ENCODE results near the gene LRRC3.

Gene LRRC3

DNA sequence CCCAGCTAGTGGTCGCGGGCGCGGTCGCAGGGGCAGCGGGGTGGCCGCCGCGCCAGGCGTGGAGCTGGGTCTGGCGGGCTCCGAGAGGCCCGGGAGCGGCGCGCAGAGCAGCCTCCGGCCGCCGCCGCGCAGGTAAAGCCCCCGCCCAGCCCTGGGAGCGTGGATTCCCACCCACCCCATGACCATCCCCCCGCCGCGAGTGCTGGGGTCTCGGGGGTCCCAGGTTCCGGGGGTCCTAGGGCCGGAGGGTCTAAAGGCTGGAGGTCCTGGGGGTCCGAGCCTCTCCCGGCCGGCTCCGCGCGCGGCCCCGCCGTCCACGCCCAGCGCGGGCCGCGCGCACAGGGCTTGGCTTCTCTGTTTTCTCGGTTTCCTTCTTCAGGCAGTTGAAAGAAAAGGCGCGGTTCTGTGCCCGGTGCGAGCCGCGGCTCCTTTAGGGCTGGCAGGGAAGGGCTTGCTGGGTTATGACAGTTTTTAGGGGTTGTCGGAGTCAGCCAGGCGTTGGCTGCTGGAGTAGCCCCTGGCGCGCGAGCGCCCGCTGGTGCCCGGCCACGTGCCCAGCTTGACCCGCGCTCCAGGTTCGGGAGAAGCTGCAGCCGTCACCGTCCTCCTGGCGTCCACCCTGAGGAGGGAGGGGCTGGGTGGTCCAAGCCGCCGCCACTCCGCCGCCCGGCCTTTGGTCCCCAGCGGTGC is 359 bp downstream of the LRRC3 start:
- TF ChIP-seq, protein P1, sequence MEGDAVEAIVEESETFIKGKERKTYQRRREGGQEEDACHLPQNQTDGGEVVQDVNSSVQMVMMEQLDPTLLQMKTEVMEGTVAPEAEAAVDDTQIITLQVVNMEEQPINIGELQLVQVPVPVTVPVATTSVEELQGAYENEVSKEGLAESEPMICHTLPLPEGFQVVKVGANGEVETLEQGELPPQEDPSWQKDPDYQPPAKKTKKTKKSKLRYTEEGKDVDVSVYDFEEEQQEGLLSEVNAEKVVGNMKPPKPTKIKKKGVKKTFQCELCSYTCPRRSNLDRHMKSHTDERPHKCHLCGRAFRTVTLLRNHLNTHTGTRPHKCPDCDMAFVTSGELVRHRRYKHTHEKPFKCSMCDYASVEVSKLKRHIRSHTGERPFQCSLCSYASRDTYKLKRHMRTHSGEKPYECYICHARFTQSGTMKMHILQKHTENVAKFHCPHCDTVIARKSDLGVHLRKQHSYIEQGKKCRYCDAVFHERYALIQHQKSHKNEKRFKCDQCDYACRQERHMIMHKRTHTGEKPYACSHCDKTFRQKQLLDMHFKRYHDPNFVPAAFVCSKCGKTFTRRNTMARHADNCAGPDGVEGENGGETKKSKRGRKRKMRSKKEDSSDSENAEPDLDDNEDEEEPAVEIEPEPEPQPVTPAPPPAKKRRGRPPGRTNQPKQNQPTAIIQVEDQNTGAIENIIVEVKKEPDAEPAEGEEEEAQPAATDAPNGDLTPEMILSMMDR (IDR thresholded peaks at IDR 0.05; ENCODE audit: insufficient read depth, low read depth, low read length, missing control alignments): no peak
- peak; percentile 2 for DNase-seq (ENCODE audit: low read depth)
- H3K4me3 ChIP-seq (ENCODE audit: low read length): peak overlapping the region; percentile 23

DNA sequence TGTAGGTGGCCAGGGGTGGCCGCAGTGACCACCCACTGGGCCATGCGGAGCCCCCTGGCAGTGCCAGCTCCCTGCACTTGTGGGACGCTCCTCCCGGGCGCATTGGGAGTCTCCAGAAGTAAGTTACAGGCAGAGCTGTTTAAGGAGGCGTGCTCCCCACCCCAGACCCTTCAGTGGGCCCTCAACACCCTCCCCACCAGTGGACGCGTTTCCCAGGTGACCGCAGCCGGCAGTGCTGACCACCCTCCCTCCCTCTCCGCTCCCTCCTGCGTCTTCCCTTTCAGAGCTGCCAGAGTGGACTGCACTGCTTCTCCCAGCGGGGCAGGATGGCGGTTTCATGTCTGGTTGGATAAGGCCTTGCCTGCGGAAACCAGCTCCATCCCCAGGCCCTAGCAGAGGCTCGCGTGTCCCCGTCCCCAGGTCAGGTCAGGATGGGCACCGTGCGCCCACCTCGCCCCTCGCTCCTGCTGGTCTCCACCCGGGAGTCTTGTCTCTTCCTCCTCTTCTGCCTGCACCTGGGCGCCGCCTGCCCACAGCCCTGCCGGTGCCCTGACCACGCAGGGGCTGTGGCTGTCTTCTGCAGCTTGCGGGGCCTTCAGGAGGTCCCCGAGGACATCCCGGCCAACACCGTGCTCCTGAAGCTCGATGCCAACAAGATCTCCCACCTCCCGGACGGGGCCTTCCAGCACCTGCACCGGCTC is 1.1 kb downstream of the LRRC3 start:
- DNase-seq (ENCODE audit: low read depth): no peak
- TF ChIP-seq, protein P1 (IDR thresholded peaks at IDR 0.05; ENCODE audit: insufficient read depth, low read depth, low read length, missing control alignments): no peak
- no peak overlapping the region for H3K4me3 ChIP-seq (ENCODE audit: low read length)

- H3K4me3 ChIP-seq (ENCODE audit: low read length): no peak overlapping the region
- TF ChIP-seq, protein P1 (IDR thresholded peaks at IDR 0.05; ENCODE audit: insufficient read depth, low read depth, low read length, missing control alignments): no peak
- no peak for DNase-seq (ENCODE audit: low read depth)
These were observed 1.8 kb downstream of the LRRC3 start for GRCh38 chr21:44456915-44457736.

- TF ChIP-seq, protein P1 (IDR thresholded peaks at IDR 0.05; ENCODE audit: insufficient read depth, low read depth, low read length, missing control alignments): no peak
- no peak overlapping the region for H3K4me3 ChIP-seq (ENCODE audit: low read length)
- no peak for DNase-seq (ENCODE audit: low read depth)
These were observed 3.8 kb downstream of the LRRC3 start for GRCh38 chr21:44458971-44459711.

DNA sequence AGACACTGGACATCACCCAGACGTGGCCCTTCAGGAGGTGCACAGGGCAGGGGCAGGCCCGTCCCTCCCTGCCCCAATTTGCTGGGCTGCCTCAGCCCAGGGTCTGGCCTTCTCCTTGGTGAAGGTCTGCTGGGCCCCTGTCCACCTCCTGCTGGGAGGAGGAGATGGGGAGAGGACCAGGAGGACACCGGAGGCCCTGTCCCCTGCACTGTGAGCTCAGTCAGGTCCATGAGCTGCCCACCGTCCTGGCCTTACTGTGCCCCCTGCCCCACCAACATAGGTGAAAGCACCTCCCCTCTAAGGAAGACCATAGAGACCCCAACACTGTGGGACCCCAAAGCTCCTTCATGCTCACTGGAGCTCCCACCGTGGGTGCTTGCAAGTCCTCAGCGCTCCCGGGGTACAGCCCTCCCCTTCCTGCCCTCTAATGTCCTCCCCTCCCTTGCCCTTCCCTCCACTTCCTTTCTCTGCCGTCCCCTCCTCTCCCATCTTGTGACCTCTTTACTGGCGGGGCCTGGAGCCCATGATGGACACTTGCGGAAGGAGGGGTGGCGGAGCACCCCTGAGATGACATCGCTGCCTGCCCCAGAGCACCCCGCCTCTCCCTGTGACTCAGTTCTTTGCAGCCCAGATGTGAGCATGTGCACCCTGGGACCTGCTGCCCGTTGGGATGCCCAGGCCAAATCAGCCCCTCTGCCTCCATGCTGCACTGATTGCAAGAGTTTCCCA is 4.6 kb downstream of the LRRC3 start:
- DNase-seq (ENCODE audit: low read depth): no peak
- no peak overlapping the region for H3K4me3 ChIP-seq (ENCODE audit: low read length)
- TF ChIP-seq, protein P1 (IDR thresholded peaks at IDR 0.05; ENCODE audit: insufficient read depth, low read depth, low read length, missing control alignments): no peak

DNA sequence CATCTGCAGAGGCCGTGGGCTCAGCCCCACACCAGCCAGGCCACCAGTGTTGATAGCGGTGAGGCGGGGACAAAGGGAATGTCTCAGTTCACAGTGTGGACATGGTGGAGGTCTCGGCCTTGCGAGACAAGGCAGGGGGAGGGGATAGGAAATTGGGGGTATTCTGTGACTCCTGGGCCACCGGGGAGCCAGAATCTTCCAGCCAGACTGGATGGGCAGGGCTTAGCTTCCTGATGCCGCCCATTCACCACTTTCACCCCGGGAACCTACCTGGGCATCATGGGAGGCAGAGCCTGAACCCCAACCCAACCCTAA is 5.1 kb downstream of the LRRC3 start:
- H3K4me3 ChIP-seq (ENCODE audit: low read length): no peak overlapping the region
- DNase-seq (ENCODE audit: low read depth): no peak
- TF ChIP-seq, protein P1 (IDR thresholded peaks at IDR 0.05; ENCODE audit: insufficient read depth, low read depth, low read length, missing control alignments): no peak

Measured in epithelial cell of esophagus (primary cell).